H9 (cell line): Measurements from ENCODE around the gene KRT24. TPM values are rescaled to one million over a fixed set of nuclear protein-coding genes. Genes with fewer than 3 reads are reported as not detected.

Experiments
- DNase-seq: peaks from one replicate; pipeline ENCODE4 v3.0.0-alpha.2; 2017
- H2AFZ ChIP-seq: one replicate; pipeline ENCODE4 v1.6.1; 2013; ENCODE audit warnings: mild to moderate bottlenecking, low read length, control low read depth, moderate library complexity
- H2AK5ac ChIP-seq: 2 replicates; pipeline ENCODE4 v1.6.1; 2013; ENCODE audit warnings: low read length, control low read depth, mixed read lengths; ENCODE audit not compliant: insufficient read length
- H2BK120ac ChIP-seq: one replicate; pipeline ENCODE4 v1.6.1; 2013; ENCODE audit warnings: low read depth, mild to moderate bottlenecking, low read length, control low read depth, inconsistent platforms; ENCODE audit not compliant: poor library complexity, severe bottlenecking
- H2BK12ac ChIP-seq: 2 replicates; pipeline ENCODE4 v1.6.1; 2013; ENCODE audit warnings: low read length, control low read depth, mixed read lengths, low read depth; ENCODE audit not compliant: insufficient read length
- H2BK15ac ChIP-seq: 2 replicates; pipeline ENCODE4 v1.6.1; 2013; ENCODE audit warnings: low read depth, low read length, control low read depth
- H2BK20ac ChIP-seq: one replicate; pipeline ENCODE4 v1.6.1; 2013; ENCODE audit warnings: low read depth, mild to moderate bottlenecking, low read length, control low read depth, inconsistent platforms; ENCODE audit not compliant: poor library complexity, severe bottlenecking
- H2BK5ac ChIP-seq: 2 replicates; pipeline ENCODE4 v1.6.1; 2013; ENCODE audit warnings: low read length, control low read depth, mixed read lengths; ENCODE audit not compliant: insufficient read length
- H3K14ac ChIP-seq: 2 replicates; pipeline ENCODE4 v1.6.1; 2013; ENCODE audit warnings: low read length, control low read depth; ENCODE audit not compliant: insufficient read depth
- H3K18ac ChIP-seq: 2 replicates; pipeline ENCODE4 v1.6.1; 2013; ENCODE audit warnings: low read depth, mild to moderate bottlenecking, mixed read lengths, low read length, control low read depth; ENCODE audit not compliant: insufficient read length
- H3K23ac ChIP-seq: 2 replicates; pipeline ENCODE4 v1.6.1; 2013; ENCODE audit warnings: low read length, control low read depth, mixed read lengths, low read depth; ENCODE audit not compliant: insufficient read length
- H3K23me2 ChIP-seq: 2 replicates; pipeline ENCODE4 v1.6.1; 2013; ENCODE audit warnings: low read depth, mild to moderate bottlenecking, mixed read lengths, low read length, control low read depth; ENCODE audit not compliant: insufficient read length, poor library complexity, severe bottlenecking
- H3K27ac ChIP-seq: 2 replicates; pipeline ENCODE4 v1.5.1; 2013; ENCODE audit warnings: low read length, control low read depth, mixed read lengths, low read depth; ENCODE audit not compliant: insufficient read length
- H3K27me3 ChIP-seq: 2 replicates; pipeline ENCODE4 v1.6.1; 2013; ENCODE audit warnings: low read length, control low read depth, inconsistent platforms; ENCODE audit not compliant: insufficient read depth
- H3K4ac ChIP-seq: 2 replicates; pipeline ENCODE4 v1.6.1; 2013; ENCODE audit warnings: low read depth, mild to moderate bottlenecking, control low read depth, inconsistent platforms, low read length, moderate library complexity
- H3K4me1 ChIP-seq: 2 replicates; pipeline ENCODE4 v1.6.1; 2013; ENCODE audit warnings: low read length, control low read depth, inconsistent platforms; ENCODE audit not compliant: insufficient read depth
- H3K4me2 ChIP-seq: 2 replicates; pipeline ENCODE4 v1.6.1; 2013; ENCODE audit warnings: low read length, control low read depth, mixed read lengths; ENCODE audit not compliant: insufficient read length, insufficient read depth
- H3K56ac ChIP-seq: 2 replicates; pipeline ENCODE4 v1.6.1; 2013; ENCODE audit warnings: low read depth, mild to moderate bottlenecking, mixed read lengths, low read length, control low read depth; ENCODE audit not compliant: insufficient read length
- H3K79me1 ChIP-seq: 2 replicates; pipeline ENCODE4 v1.6.1; 2013; ENCODE audit warnings: low read depth, mild to moderate bottlenecking, moderate library complexity, low read length, control low read depth, inconsistent platforms; ENCODE audit not compliant: insufficient read depth, poor library complexity, severe bottlenecking
- H3K79me2 ChIP-seq: 2 replicates; pipeline ENCODE4 v1.6.1; 2013; ENCODE audit warnings: low read length, control low read depth, inconsistent platforms; ENCODE audit not compliant: insufficient read depth
- H3K9ac ChIP-seq: 2 replicates; pipeline ENCODE4 v1.6.1; 2013; ENCODE audit warnings: low read length, control low read depth, mixed read lengths; ENCODE audit not compliant: insufficient read length; ENCODE audit errors: extremely low read depth
- H3K9me3 ChIP-seq: one replicate; pipeline ENCODE4 v1.6.1; 2013; ENCODE audit warnings: low read depth, low read length, inconsistent platforms; ENCODE audit not compliant: control insufficient read depth
- H3T11ph ChIP-seq: one replicate; pipeline ENCODE4 v1.6.1; 2013; ENCODE audit warnings: mild to moderate bottlenecking, low read length, control low read depth, inconsistent platforms
- H4K20me1 ChIP-seq: one replicate; pipeline ENCODE4 v1.6.1; 2013; ENCODE audit not compliant: control insufficient read depth, insufficient read length, insufficient read depth
- H4K5ac ChIP-seq: 2 replicates; pipeline ENCODE4 v1.6.1; 2013; ENCODE audit warnings: low read depth, mild to moderate bottlenecking, mixed read lengths, low read length, control low read depth; ENCODE audit not compliant: insufficient read length
- H4K8ac ChIP-seq: replicated peaks from 2 replicates; pipeline ENCODE4 v1.6.1; 2013; ENCODE audit warnings: low read length, control low read depth, mixed read lengths, low read depth; ENCODE audit not compliant: insufficient read length
- H4K91ac ChIP-seq: 2 replicates; pipeline ENCODE4 v1.6.1; 2013; ENCODE audit warnings: low read depth, mild to moderate bottlenecking, moderate library complexity, mixed read lengths, low read length, control low read depth; ENCODE audit not compliant: insufficient read length
- H3K27ac Mint-ChIP-seq, 3 experiments: 2 replicates in 2 of 3; 3 replicates in 1 of 3; pipeline ENCODE4 v1.8.0; 2020 to 2021; ENCODE audit warnings: mixed read lengths in 3 of 3, mild to moderate bottlenecking in 1 of 3, moderate library complexity in 1 of 3
- H3K27me3 Mint-ChIP-seq: 2 replicates; pipeline ENCODE4 v1.8.0; 2021; ENCODE audit warnings: low read depth, mild to moderate bottlenecking, moderate library complexity, mixed read lengths
- H3K36me3 Mint-ChIP-seq, 3 experiments: 2 replicates in 2 of 3; 3 replicates in 1 of 3; pipeline ENCODE4 v1.8.0; 2020 to 2021; ENCODE audit warnings: low read depth in 3 of 3, mixed read lengths in 3 of 3; ENCODE audit not compliant: insufficient read depth in 1 of 3
- H3K4me1 Mint-ChIP-seq, 2 experiments: 2 replicates each; pipeline ENCODE4 v1.8.0; 2020; ENCODE audit warnings: mixed read lengths in 2 of 2
- H3K4me3 Mint-ChIP-seq, 2 experiments: 2 replicates in 1 of 2; 3 replicates in 1 of 2; pipeline ENCODE4 v1.8.0; 2020 to 2021; ENCODE audit warnings: mild to moderate bottlenecking in 2 of 2, mixed read lengths in 2 of 2, moderate library complexity in 1 of 2
- H3K9me3 Mint-ChIP-seq, 2 experiments: 2 replicates in 1 of 2; 3 replicates in 1 of 2; pipeline ENCODE4 v1.8.0; 2020; ENCODE audit warnings: mild to moderate bottlenecking in 2 of 2, mixed read lengths in 2 of 2, moderate library complexity in 1 of 2
- WGBS: extraction: QIAGEN DNeasy Blood & Tissue Kit; methylation state at CpG from one replicate; pipeline ENCODE4 v1.1.7; 2013; ENCODE audit warnings: missing lambda C conversion rate, low lambda C conversion rate, mixed read lengths; ENCODE audit not compliant: insufficient read length; ENCODE audit errors: extremely low coverage; 5-methylcytosine and 5-hydroxymethylcytosine counted together
- total RNA-seq: library from RNA; stranded (reverse); gene quantifications from 2 replicates; pipeline ENCODE4 v1.2.1, GENCODE V29; 2021
- TF ChIP-seq, protein P1 (sequence below): fragments of 200-600 bp; sonication (generic); conservative IDR thresholded peaks from 3 replicates; pipeline ENCODE4 v1.8.0; 2021; ENCODE audit warnings: antibody characterized with exemption, mild to moderate bottlenecking

KRT24 gene
- total RNA-seq, 1 experiment from 2014 or later, result not detected

DNA sequence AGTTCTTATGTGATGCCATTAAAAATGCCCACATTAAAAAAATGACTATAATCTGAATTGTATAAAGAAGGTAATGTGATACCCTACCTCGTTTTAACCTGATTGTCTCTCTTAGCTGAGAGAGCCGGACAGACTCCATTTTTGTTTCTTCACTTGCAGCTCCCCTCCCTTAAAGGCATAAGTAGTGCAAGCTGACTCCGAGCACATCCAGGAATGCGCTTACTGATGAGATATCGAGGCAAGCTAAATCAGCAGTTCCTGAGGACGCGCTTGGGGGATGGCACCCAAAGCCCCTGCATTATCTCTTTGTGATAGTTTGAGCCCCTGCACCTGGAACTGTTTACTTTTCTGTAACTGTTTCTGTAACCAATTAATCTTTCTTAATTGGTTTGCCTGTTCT, 6.3 kb downstream of the KRT24 start:
- Histone ChIP-seq H3K4me1 (no peaks in the 10 kb centered on the region), H2BK15ac (no peak overlapping the region), H4K91ac (no peak overlapping the region), H3K9ac (no peak overlapping the region), H3K23ac (no peak overlapping the region), H3K79me2 (no peaks in the 10 kb centered on the region), H3K4me2 (no peak overlapping the region), H3K9me3 (no peaks in the 10 kb centered on the region), H3K18ac (no peak overlapping the region), H3T11ph (no peak overlapping the region), H2BK20ac (no peak overlapping the region), H3K56ac (no peak overlapping the region), H4K20me1 (no peaks in the 10 kb centered on the region), H2BK120ac (no peak overlapping the region), H3K23me2 (no peaks in the 10 kb centered on the region), H3K27me3 (no peaks in the 10 kb centered on the region), H3K14ac (no peak overlapping the region), H2AK5ac (no peak overlapping the region), H3K27ac (no peak overlapping the region), H3K4ac (no peak overlapping the region), H2BK5ac (no peak overlapping the region), H3K79me1 (no peaks in the 10 kb centered on the region), H2BK12ac (no peak overlapping the region), H4K5ac (no peak overlapping the region), H4K8ac (no peak overlapping the region), H2AFZ (no peak overlapping the region)
- peaks cover 4 to 9% of the 10 kb centered on the region in 2 experiments; a peak in 3 of 4 replicates for H3K4me1 Mint-ChIP-seq
- no peak for DNase-seq
- H3K36me3 Mint-ChIP-seq, result no peaks in the 10 kb centered on the region
- H3K4me3 Mint-ChIP-seq, result no peak overlapping the region
- 0 out of 2 replicates have a peak, but pooled peaks cover 4% of the 10 kb centered on the region for H3K27me3 Mint-ChIP-seq
- no peaks in the 10 kb centered on the region for H3K9me3 Mint-ChIP-seq
- WGBS, result no CpG with 5 or more reads among the region's 7 CpGs
- no peak overlapping the region for H3K27ac Mint-ChIP-seq
- TF ChIP-seq, protein P1, sequence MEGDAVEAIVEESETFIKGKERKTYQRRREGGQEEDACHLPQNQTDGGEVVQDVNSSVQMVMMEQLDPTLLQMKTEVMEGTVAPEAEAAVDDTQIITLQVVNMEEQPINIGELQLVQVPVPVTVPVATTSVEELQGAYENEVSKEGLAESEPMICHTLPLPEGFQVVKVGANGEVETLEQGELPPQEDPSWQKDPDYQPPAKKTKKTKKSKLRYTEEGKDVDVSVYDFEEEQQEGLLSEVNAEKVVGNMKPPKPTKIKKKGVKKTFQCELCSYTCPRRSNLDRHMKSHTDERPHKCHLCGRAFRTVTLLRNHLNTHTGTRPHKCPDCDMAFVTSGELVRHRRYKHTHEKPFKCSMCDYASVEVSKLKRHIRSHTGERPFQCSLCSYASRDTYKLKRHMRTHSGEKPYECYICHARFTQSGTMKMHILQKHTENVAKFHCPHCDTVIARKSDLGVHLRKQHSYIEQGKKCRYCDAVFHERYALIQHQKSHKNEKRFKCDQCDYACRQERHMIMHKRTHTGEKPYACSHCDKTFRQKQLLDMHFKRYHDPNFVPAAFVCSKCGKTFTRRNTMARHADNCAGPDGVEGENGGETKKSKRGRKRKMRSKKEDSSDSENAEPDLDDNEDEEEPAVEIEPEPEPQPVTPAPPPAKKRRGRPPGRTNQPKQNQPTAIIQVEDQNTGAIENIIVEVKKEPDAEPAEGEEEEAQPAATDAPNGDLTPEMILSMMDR, result no peak
